ENCODE results near the gene TRIM41.

- TF ChIP-seq TAF1 (IDR thresholded peaks at IDR 0.05; ENCODE audit: borderline replicate concordance, insufficient read depth, low read length) (no peak), POLR2AphosphoS5 (IDR thresholded peaks at IDR 0.05; ENCODE audit: low read depth, low read length) (no peak), REST (IDR thresholded peaks at IDR 0.05; ENCODE audit: insufficient read depth in 1 of 2, low read depth in 2 of 2, low read length in 2 of 2) (no peak)
Measured at GRCh38 chr5:181255276-181255675, 32.2 kb downstream of the TRIM41 start.
